Activated CD4-positive, alpha-beta T cell treated with anti-CD3 and anti-CD28 coated beads, Interleukin-2, amount 10 ng/mL, durations not matched to agents 7 days and 5 days (primary cell): ENCODE data around the gene AGPAT2. TPM values are rescaled to one million over a fixed set of nuclear protein-coding genes. Genes with fewer than 3 reads are reported as not detected.

Experiments used
- CTCF ChIA-PET: fragments of 350-600 bp; sonication (Branson Sonifier 250); formaldehyde crosslinking; loops from one replicate; lab custom pipeline; 2021; ENCODE audit warnings: antibody characterized with exemption; lab: Charles Lee
- POLR2A ChIA-PET: fragments of 350-600 bp; sonication (Branson Sonifier 250); formaldehyde crosslinking; loops from one replicate; lab custom pipeline; 2021; ENCODE audit warnings: antibody characterized with exemption; lab: Charles Lee
- DNase-seq: peaks from one replicate; pipeline ENCODE4 v3.0.0-alpha.2; 2020
- H3K27ac Mint-ChIP-seq: one replicate; pipeline ENCODE4 v1.8.0; 2021; ENCODE audit warnings: mild to moderate bottlenecking, moderate library complexity, mixed read lengths
- H3K27me3 Mint-ChIP-seq: one replicate; pipeline ENCODE4 v1.8.0; 2021; ENCODE audit warnings: mixed read lengths
- H3K36me3 Mint-ChIP-seq: one replicate; pipeline ENCODE4 v1.8.0; 2021; ENCODE audit warnings: low read depth, mixed read lengths
- H3K4me1 Mint-ChIP-seq: one replicate; pipeline ENCODE4 v1.8.0; 2021; ENCODE audit warnings: mixed read lengths
- H3K4me3 Mint-ChIP-seq: one replicate; pipeline ENCODE4 v1.8.0; 2021; ENCODE audit warnings: mild to moderate bottlenecking, moderate library complexity, mixed read lengths
- H3K9me3 Mint-ChIP-seq: one replicate; pipeline ENCODE4 v1.8.0; 2021; ENCODE audit warnings: mixed read lengths
- total RNA-seq, 2 experiments: library from RNA; stranded (reverse); gene quantifications; one replicate each; pipeline ENCODE4 v1.2.3, GENCODE V29; 2021

The AGPAT2 gene
- total RNA-seq, 2 experiments from 2014 or later = 15.0 to 17.0 TPM

DNA sequence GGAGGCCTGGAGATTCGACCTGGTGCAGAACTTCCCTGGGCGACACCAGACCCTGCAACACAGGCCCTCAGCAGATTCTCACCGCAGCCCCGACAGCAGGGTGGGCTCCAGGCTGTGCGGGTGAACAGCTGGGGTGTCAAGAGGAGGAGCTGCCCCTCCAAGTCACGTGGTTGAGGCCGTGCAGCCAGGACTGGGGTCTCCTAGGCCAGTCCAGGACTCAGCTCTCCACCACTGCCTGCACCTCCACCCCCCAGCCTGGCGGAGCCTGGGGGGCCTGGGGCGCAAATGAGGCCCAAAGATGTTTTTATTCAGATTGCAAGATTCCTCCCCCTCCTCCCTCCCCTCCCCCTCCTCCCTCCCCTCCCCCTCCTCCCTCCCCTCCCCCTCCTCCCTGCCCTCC lies 9.2 kb upstream of the AGPAT2 start:
- CTCF ChIA-PET = interaction anchor here (0.7 kb wide), 1 partner anchor 33 kb away, joined by 3 read pairs; no protein-coding TSS in a partner anchor
- no peaks in the 10 kb centered on the region for H3K36me3 Mint-ChIP-seq
- H3K4me1 Mint-ChIP-seq = peaks cover 17% of the 10 kb centered on the region
- POLR2A ChIA-PET = no interaction called here
- no peak overlapping the region for H3K27ac Mint-ChIP-seq
- no peak overlapping the region for H3K4me3 Mint-ChIP-seq
- H3K9me3 Mint-ChIP-seq = no peaks in the 10 kb centered on the region
- DNase-seq = no peak
- H3K27me3 Mint-ChIP-seq = peaks cover 12% of the 10 kb centered on the region

- Mint-ChIP-seq H3K4me1 (peaks cover 12% of the 10 kb centered on the region), H3K27ac (no peak overlapping the region), H3K4me3 (no peak overlapping the region)
Observed at GRCh38 chr9:136695955-136696354, 8.7 kb upstream of the AGPAT2 start.

DNA sequence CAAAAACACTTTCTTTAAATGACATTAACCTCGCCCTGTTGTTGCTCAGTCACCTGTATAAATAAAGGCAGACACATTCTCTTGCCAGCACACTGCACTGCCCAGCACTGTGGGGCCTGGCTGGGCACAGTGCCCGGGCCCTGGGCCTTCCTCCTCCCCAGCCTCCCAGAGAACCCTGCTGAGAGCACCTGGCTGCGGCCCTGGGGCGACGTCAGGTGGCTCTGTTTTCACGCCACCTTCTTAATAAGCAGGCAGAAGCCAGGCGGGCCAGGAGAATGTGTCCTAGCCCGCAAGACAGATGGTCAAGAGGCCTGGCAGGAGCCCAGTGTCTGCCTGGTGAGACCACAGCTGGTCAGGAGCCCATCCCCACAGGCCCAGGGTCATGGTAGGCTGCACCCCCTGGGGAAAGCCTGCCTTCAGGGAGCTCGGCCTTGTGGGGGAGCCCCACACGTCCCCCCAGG lies 8.2 kb upstream of the AGPAT2 start:
- CTCF ChIA-PET = interaction anchor here (1.4 kb wide), 1 partner anchor 13 kb away, joined by 3 read pairs; no protein-coding TSS in a partner anchor

More at GRCh38 chr9:136695955-136696354, 8.7 kb upstream of the AGPAT2 start:
- H3K27me3 Mint-ChIP-seq = peaks cover 10% of the 10 kb centered on the region
- no peaks in the 10 kb centered on the region for H3K9me3 Mint-ChIP-seq
- CTCF ChIA-PET = interaction anchor here (0.7 to 1.4 kb wide), 2 partner anchors 12 to 33 kb away, joined by 3 read pairs; no protein-coding TSS in a partner anchor
- no peak for DNase-seq
- H3K36me3 Mint-ChIP-seq = no peaks in the 10 kb centered on the region
- POLR2A ChIA-PET = no interaction called here

DNA sequence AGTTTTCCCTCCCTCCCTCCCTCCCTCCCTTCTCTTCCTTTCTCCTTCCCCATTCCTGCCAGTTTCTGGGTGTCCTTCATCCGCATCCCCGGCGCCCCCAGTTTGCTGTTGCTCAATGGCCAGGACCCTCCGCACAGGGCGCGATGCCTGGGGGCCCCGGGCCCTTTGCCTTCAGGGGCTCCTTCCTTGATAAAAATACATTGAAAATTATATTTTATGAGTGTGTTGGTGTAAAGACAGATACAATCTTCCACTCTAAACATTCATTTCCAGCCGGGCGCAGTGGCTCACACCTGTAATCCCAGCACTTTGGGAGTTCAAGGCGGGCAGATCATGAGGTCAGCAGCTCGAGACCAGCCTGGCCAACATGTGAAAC lies 7.6 kb upstream of the AGPAT2 start:
- Mint-ChIP-seq H3K27me3 (peaks cover 10% of the 10 kb centered on the region), H3K36me3 (no peaks in the 10 kb centered on the region), H3K4me1 (peaks cover 3% of the 10 kb centered on the region), H3K4me3 (no peak overlapping the region), H3K27ac (no peak overlapping the region), H3K9me3 (no peaks in the 10 kb centered on the region)
- POLR2A ChIA-PET = no interaction called here
- CTCF ChIA-PET = interaction anchor here (1.4 kb wide), 1 partner anchor 13 kb away, joined by 3 read pairs; no protein-coding TSS in a partner anchor
- no peak for DNase-seq

More for the DNA sequence above, 8.2 kb upstream of the AGPAT2 start:
- no peak overlapping the region for H3K27ac Mint-ChIP-seq
- POLR2A ChIA-PET = no interaction called here
- peaks cover 10% of the 10 kb centered on the region for H3K27me3 Mint-ChIP-seq
- DNase-seq = no peak
- no peaks in the 10 kb centered on the region for H3K36me3 Mint-ChIP-seq
- H3K4me1 Mint-ChIP-seq = peaks cover 7% of the 10 kb centered on the region
- no peaks in the 10 kb centered on the region for H3K9me3 Mint-ChIP-seq
- H3K4me3 Mint-ChIP-seq = no peak overlapping the region

DNA sequence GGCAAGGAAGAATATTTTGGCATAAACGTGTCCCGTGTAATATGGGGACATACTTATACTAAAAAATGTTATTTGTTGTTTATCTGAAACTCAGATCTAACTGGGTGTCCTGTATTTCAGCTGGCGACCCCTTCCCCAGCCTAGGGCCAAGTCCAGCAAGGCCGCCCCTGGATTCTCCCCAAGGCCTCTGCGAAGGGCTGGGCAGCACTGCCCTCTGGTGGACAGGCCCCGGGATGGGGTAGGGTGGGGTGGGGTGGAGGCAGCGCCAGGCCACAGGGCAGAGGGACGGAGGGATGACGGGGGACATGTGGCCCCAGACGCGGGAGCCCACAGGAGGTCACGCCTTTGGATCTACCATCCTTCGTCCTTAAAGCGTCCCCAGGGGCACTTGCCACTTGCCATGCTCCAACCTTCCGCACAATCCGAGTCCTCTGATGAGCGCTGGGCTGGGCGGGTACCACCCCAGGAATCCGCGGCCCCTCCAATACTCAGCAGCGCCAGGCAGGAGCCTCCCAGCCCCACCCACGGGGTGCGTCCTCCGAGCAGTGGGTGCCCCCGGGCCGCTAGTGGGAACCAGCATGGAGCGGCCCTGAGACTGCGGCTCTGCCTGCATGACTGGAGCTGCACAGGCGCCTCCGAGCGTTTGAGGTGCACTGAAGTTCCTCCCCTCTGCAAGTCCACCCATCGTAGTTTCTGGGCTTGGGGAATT lies 7.1 kb upstream of the AGPAT2 start:
- CTCF ChIA-PET = interaction anchor here (1.4 kb wide), 1 partner anchor 14 kb away, joined by 3 read pairs; no protein-coding TSS in a partner anchor
- Mint-ChIP-seq H3K36me3 (no peaks in the 10 kb centered on the region), H3K27ac (no peak overlapping the region), H3K4me1 (peaks cover 3% of the 10 kb centered on the region), H3K9me3 (no peaks in the 10 kb centered on the region), H3K27me3 (peaks cover 10% of the 10 kb centered on the region), H3K4me3 (no peak overlapping the region)
- peak; percentile 33 for DNase-seq
- POLR2A ChIA-PET = no interaction called here

GRCh38 chr9:136693490-136694162 lies 6.4 kb upstream of the AGPAT2 start:
- Mint-ChIP-seq H3K4me1 (peaks cover 3% of the 10 kb centered on the region), H3K27ac (no peak overlapping the region), H3K4me3 (no peak overlapping the region), H3K36me3 (no peaks in the 10 kb centered on the region), H3K9me3 (no peaks in the 10 kb centered on the region), H3K27me3 (peaks cover 6% of the 10 kb centered on the region)
- CTCF ChIA-PET = no interaction called here
- POLR2A ChIA-PET = no interaction called here
- no peak for DNase-seq

DNA sequence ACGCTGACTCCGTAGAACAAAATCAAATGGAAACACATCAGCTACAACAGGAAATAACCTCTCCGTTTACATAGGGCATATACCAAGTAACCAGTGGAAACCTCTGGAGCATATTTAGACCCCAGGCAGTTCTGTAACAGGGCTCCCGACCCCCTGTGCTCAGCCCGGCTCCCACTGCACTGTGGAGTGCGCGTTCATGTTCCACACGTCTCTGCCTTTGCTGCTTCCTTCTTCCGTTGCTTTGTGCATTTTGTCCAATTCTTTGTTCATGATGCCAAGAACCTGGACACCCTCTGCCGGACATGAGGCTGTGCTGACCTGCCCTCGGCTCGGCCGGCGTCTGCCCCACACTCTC lies 5.9 kb upstream of the AGPAT2 start:
- Mint-ChIP-seq H3K36me3 (no peaks in the 10 kb centered on the region), H3K27ac (no peak overlapping the region), H3K9me3 (no peaks in the 10 kb centered on the region), H3K4me1 (peaks cover 3% of the 10 kb centered on the region), H3K4me3 (no peak overlapping the region), H3K27me3 (peaks cover 6% of the 10 kb centered on the region)
- no peak for DNase-seq
- ChIA-PET POLR2A (no interaction called here), CTCF (no interaction called here)

GRCh38 chr9:136692185-136693134 lies 5.2 kb upstream of the AGPAT2 start:
- no peak overlapping the region for H3K4me3 Mint-ChIP-seq
- POLR2A ChIA-PET = no interaction called here

GRCh38 chr9:136691316-136692184 lies 4.3 kb upstream of the AGPAT2 start:
- no peaks in the 10 kb centered on the region for H3K9me3 Mint-ChIP-seq
- no peak overlapping the region for H3K4me3 Mint-ChIP-seq
- H3K4me1 Mint-ChIP-seq = no peaks in the 10 kb centered on the region
- POLR2A ChIA-PET = no interaction called here
- no peaks in the 10 kb centered on the region for H3K36me3 Mint-ChIP-seq
- H3K27ac Mint-ChIP-seq = no peak overlapping the region
- H3K27me3 Mint-ChIP-seq = peaks cover 4% of the 10 kb centered on the region
- DNase-seq = no peak
- CTCF ChIA-PET = no interaction called here

More at GRCh38 chr9:136692185-136693134, 5.2 kb upstream of the AGPAT2 start:
- no peaks in the 10 kb centered on the region for H3K36me3 Mint-ChIP-seq
- CTCF ChIA-PET = no interaction called here
- peaks cover 6% of the 10 kb centered on the region for H3K27me3 Mint-ChIP-seq
- no peaks in the 10 kb centered on the region for H3K9me3 Mint-ChIP-seq
- H3K4me1 Mint-ChIP-seq = peaks cover 2% of the 10 kb centered on the region
- no peak for DNase-seq
- no peak overlapping the region for H3K27ac Mint-ChIP-seq

DNA sequence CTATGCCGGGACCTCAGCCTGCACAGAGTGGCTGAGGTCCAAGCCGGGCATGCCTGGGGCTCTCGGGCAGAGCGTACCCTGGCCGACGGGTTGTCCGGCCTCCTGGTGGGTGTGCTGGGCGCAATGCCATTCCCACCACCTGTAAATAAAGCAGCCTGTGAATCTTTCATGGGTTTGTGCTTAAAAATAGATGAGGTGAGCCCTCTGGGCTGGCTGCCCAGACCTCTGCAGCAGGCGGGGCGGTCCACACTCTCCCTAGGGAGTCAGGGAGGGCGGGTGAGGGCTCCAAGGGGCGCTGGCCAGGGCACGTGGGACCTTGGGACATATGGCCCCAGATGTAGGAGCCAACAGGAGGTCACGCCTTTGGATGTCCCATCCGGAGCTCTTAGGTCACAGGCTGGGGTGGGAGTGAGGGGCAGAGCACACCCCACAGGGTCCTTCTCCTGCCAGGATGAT lies 3.6 kb upstream of the AGPAT2 start:
- Mint-ChIP-seq H3K27ac (no peak overlapping the region), H3K4me3 (no peak overlapping the region), H3K4me1 (peaks cover 5% of the 10 kb centered on the region), H3K9me3 (no peaks in the 10 kb centered on the region), H3K36me3 (no peaks in the 10 kb centered on the region), H3K27me3 (peaks cover 4% of the 10 kb centered on the region)
- ChIA-PET CTCF (no interaction called here), POLR2A (no interaction called here)
- DNase-seq = no peak

DNA sequence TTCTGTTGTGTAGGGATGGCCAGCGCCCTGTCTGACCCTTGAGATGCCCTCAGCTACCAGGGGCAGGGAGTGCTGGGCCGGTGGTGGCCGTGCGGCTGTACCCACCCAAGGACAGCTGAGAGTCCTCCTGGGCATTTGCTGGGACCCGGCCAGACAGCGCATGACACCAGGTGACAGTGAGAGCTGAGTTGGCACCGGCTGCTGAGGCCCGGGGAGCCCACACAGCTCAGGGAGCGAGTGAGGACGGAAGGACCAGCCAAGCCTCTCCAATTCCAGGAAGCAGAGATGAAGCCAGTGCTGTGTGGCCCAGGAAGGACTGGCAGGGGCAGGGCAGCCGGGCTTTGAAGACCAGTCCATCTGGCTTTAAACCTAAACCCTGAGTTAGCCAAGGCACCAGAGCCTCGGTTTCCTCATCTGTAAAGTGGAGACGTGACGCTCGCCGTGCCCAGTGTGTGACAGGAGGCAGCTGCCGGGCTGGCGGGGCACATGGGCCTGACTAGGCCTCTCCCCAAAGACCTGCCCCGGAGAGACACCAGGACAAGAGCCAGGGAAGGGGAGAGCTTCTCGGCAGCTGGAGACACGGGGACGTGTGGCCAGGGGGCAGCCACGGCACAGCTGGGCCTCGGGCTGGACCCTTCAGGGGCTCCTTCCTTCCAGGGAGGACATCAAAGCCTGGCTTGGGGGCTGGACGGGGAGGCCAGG lies 3.0 kb upstream of the AGPAT2 start:
- DNase-seq = no peak
- no peak overlapping the region for H3K27ac Mint-ChIP-seq
- peaks cover 4% of the 10 kb centered on the region for H3K27me3 Mint-ChIP-seq
- H3K36me3 Mint-ChIP-seq = no peaks in the 10 kb centered on the region
- peaks cover 5% of the 10 kb centered on the region for H3K4me1 Mint-ChIP-seq
- H3K9me3 Mint-ChIP-seq = no peaks in the 10 kb centered on the region
- no peak overlapping the region for H3K4me3 Mint-ChIP-seq
- POLR2A ChIA-PET = no interaction called here
- CTCF ChIA-PET = no interaction called here
